Neural progenitor cell (in vitro differentiated cells): ENCODE results near the gene KANSL1L. TPM values are rescaled to one million over a fixed set of nuclear protein-coding genes. Genes with fewer than 3 reads are reported as not detected.

Experiments
- DNase-seq: peaks from one replicate; pipeline ENCODE4 v3.0.0-alpha.2; 2016; ENCODE audit warnings: low spot score
- H2AFZ ChIP-seq: fragments of 200-600 bp; sonication (generic); replicated peaks from 2 replicates; pipeline ENCODE4 v1.6.1; 2016; ENCODE audit warnings: antibody characterized with exemption
- H3F3A ChIP-seq: fragments of 200-600 bp; sonication (generic); 2 replicates; pipeline ENCODE4 v1.6.1; 2016; ENCODE audit warnings: antibody characterized with exemption, low read depth
- H3K27ac ChIP-seq: fragments of 200-600 bp; sonication (generic); 2 replicates; pipeline ENCODE4 v1.5.1; 2016; ENCODE audit warnings: mild to moderate bottlenecking
- H3K27me3 ChIP-seq: fragments of 200-600 bp; sonication (generic); 2 replicates; pipeline ENCODE4 v1.6.1; 2016; ENCODE audit warnings: mild to moderate bottlenecking, moderate library complexity
- H3K36me3 ChIP-seq: fragments of 200-600 bp; sonication (generic); 2 replicates; pipeline ENCODE4 v1.5.1; 2016
- H3K4me1 ChIP-seq: fragments of 200-600 bp; sonication (generic); 2 replicates; pipeline ENCODE4 v1.6.1; 2016; ENCODE audit warnings: mixed run types
- H3K4me2 ChIP-seq: fragments of 200-600 bp; sonication (generic); 2 replicates; pipeline ENCODE4 v1.6.1; 2016
- H3K4me3 ChIP-seq: fragments of 200-600 bp; sonication (generic); 2 replicates; pipeline ENCODE4 v1.5.1; 2016
- H3K79me2 ChIP-seq: fragments of 200-600 bp; sonication (generic); 2 replicates; pipeline ENCODE4 v1.6.1; 2016; ENCODE audit warnings: low read depth
- H3K9ac ChIP-seq: fragments of 200-600 bp; sonication (generic); 2 replicates; pipeline ENCODE4 v1.6.1; 2016
- H3K9me3 ChIP-seq: fragments of 200-600 bp; sonication (generic); 2 replicates; pipeline ENCODE4 v1.5.1; 2016; ENCODE audit warnings: low read depth
- H4K20me1 ChIP-seq: fragments of 200-600 bp; sonication (generic); 2 replicates; pipeline ENCODE4 v1.6.1; 2016; ENCODE audit warnings: low read depth
- H3K27ac Mint-ChIP-seq: 3 replicates; pipeline ENCODE4 v1.8.0; 2021; ENCODE audit warnings: mixed read lengths
- H3K27me3 Mint-ChIP-seq: 2 replicates; pipeline ENCODE4 v1.8.0; 2022; ENCODE audit warnings: low read depth, mild to moderate bottlenecking, inconsistent platforms, moderate library complexity, mixed read lengths; ENCODE audit not compliant: insufficient read depth
- H3K36me3 Mint-ChIP-seq: 3 replicates; pipeline ENCODE4 v1.8.0; 2021; ENCODE audit warnings: mixed read lengths
- H3K4me1 Mint-ChIP-seq: 3 replicates; pipeline ENCODE4 v1.8.0; 2021; ENCODE audit warnings: mixed read lengths
- H3K4me3 Mint-ChIP-seq: 3 replicates; pipeline ENCODE4 v1.8.0; 2021; ENCODE audit warnings: mild to moderate bottlenecking, moderate library complexity, mixed read lengths
- H3K9me3 Mint-ChIP-seq: 3 replicates; pipeline ENCODE4 v1.8.0; 2020; ENCODE audit warnings: mixed read lengths
- EZH2 ChIP-seq: fragments of 200-600 bp; sonication (generic); IDR thresholded peaks from 2 replicates; pipeline ENCODE4 v1.6.1; 2017; ENCODE audit warnings: antibody characterized with exemption, mild to moderate bottlenecking, moderate library complexity
- EZH2phosphoT487 ChIP-seq: fragments of 200-600 bp; sonication (generic); IDR thresholded peaks from 2 replicates; pipeline ENCODE4 v1.6.1; 2017; ENCODE audit warnings: antibody characterized with exemption
- total RNA-seq: library from RNA; depleted of rRNA; stranded (reverse); fragments of >200 nt; gene quantifications from 2 replicates; pipeline ENCODE4 v1.2.3, GENCODE V29; 2015; ENCODE audit warnings: low replicate concordance
- TF ChIP-seq, protein P1 (sequence below): fragments of 200-600 bp; sonication (generic); IDR thresholded peaks from 2 replicates; pipeline ENCODE4 v1.5.1; 2017; ENCODE audit warnings: antibody characterized with exemption, mild to moderate bottlenecking

KANSL1L gene
- total RNA-seq, 1 donor from 2014 or later: 51.8 TPM

DNA sequence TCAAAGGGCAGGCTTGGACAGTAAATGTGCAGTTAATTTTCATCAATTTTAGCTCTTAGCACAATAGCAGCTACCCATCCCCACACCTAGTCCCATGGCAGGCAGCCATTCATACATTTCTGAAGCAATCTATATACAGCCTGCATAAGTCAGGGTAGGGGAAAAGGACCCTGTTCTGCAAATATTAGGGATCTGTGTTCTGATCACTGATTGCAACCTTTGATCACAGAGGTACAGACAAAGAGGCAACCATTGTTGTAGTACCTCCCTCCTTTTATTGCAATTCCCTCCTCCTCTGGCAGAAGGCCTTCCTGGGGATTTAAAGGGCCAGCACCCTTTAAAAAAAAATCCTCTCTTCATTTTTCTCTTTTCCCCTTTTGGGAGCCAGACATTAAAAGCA lies 58.3 kb downstream of the KANSL1L start:
- Mint-ChIP-seq H3K4me1 (no peaks in the 10 kb centered on the region), H3K27me3 (peaks cover 3% of the 10 kb centered on the region), H3K4me3 (no peak overlapping the region), H3K9me3 (peaks cover 35% of the 10 kb centered on the region), H3K27ac (no peak overlapping the region), H3K36me3 (peaks cover 35% of the 10 kb centered on the region)
- DNase-seq: no peak
- Histone ChIP-seq H4K20me1 (no peaks in the 10 kb centered on the region), H3K9me3 (peaks cover 11% of the 10 kb centered on the region), H3K27me3 (no peaks in the 10 kb centered on the region), H2AFZ (no peak overlapping the region), H3K27ac (no peak overlapping the region), H3K79me2 (peaks cover 27% of the 10 kb centered on the region), H3K4me1 (no peaks in the 10 kb centered on the region), H3K4me2 (no peak overlapping the region), H3K4me3 (no peak overlapping the region), H3K9ac (no peak overlapping the region), H3F3A (no peaks in the 10 kb centered on the region), H3K36me3 (peaks cover 12% of the 10 kb centered on the region)
- no peak for TF ChIP-seq EZH2
- TF ChIP-seq EZH2phosphoT487: no peak
- TF ChIP-seq, protein P1, sequence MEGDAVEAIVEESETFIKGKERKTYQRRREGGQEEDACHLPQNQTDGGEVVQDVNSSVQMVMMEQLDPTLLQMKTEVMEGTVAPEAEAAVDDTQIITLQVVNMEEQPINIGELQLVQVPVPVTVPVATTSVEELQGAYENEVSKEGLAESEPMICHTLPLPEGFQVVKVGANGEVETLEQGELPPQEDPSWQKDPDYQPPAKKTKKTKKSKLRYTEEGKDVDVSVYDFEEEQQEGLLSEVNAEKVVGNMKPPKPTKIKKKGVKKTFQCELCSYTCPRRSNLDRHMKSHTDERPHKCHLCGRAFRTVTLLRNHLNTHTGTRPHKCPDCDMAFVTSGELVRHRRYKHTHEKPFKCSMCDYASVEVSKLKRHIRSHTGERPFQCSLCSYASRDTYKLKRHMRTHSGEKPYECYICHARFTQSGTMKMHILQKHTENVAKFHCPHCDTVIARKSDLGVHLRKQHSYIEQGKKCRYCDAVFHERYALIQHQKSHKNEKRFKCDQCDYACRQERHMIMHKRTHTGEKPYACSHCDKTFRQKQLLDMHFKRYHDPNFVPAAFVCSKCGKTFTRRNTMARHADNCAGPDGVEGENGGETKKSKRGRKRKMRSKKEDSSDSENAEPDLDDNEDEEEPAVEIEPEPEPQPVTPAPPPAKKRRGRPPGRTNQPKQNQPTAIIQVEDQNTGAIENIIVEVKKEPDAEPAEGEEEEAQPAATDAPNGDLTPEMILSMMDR: no peak

DNA sequence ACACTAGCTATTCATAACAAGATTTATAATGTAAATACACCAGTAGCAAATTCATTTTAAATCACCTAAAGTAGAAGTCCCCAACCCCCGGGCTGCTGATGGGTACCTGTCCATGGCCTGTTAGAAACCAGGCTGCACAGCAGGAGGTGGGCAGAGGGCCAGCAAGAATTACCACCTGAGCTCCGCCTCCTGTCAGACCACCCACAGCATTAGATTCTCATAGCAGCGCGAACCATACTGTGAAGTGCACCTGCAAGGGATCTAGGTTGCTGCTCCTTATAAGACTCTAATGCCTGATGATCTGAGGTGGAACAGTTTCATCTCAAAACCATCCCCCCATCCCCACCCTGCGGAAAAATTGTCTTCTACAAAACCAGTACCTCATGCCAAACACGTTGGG lies 71.3 kb downstream of the KANSL1L start:
- H3K36me3 ChIP-seq: peaks cover 4% of the 10 kb centered on the region
- TF ChIP-seq, protein P1: no peak
- TF ChIP-seq EZH2 (no peak), EZH2phosphoT487 (no peak)
- no peak overlapping the region for H3K4me2 ChIP-seq
- H4K20me1 ChIP-seq: no peaks in the 10 kb centered on the region
- H3K9me3 Mint-ChIP-seq: no peaks in the 10 kb centered on the region
- H3K9ac ChIP-seq: no peak overlapping the region
- H3K79me2 ChIP-seq: no peaks in the 10 kb centered on the region
- no peaks in the 10 kb centered on the region for H3K9me3 ChIP-seq
- no peak overlapping the region for H2AFZ ChIP-seq
- no peaks in the 10 kb centered on the region for H3K27me3 ChIP-seq
- no peak overlapping the region for H3K27ac Mint-ChIP-seq
- H3K4me3 ChIP-seq: no peak overlapping the region
- H3K4me1 Mint-ChIP-seq: no peaks in the 10 kb centered on the region
- H3K36me3 Mint-ChIP-seq: peaks cover 10% of the 10 kb centered on the region
- H3F3A ChIP-seq: no peaks in the 10 kb centered on the region
- H3K4me3 Mint-ChIP-seq: no peak overlapping the region
- no peak overlapping the region for H3K27ac ChIP-seq
- no peaks in the 10 kb centered on the region for H3K4me1 ChIP-seq
- peak; percentile 14 for DNase-seq
- no peaks in the 10 kb centered on the region for H3K27me3 Mint-ChIP-seq

DNA sequence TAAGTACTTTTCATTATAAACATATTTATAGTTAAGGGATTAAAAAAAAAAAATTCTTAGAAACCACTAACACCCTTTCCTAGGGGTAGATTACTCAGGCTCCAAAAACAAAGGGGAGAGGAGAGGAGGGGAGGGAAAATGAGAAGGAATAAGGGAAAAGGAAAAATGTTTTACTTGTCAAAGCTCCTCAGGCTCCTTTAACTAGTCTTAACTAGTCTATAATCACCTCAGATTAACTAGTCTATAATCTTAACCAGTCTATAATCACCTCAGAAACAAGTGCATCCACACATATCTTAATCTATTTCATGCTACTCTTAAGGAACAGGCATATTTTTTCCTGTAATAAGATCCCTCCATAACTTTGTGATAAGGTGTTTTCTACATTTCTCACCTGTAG lies 76.4 kb downstream of the KANSL1L start:
- no peak for DNase-seq
- no peak overlapping the region for H3K4me3 Mint-ChIP-seq
- TF ChIP-seq EZH2phosphoT487: no peak
- TF ChIP-seq EZH2: no peak
- TF ChIP-seq, protein P1: no peak
- Histone ChIP-seq H3K4me2 (no peak overlapping the region), H3K9me3 (no peaks in the 10 kb centered on the region), H3K4me3 (no peak overlapping the region), H3K36me3 (peaks cover 4% of the 10 kb centered on the region), H2AFZ (no peak overlapping the region), H3K9ac (no peak overlapping the region), H4K20me1 (no peaks in the 10 kb centered on the region), H3F3A (no peaks in the 10 kb centered on the region), H3K79me2 (no peaks in the 10 kb centered on the region), H3K27ac (no peak overlapping the region), H3K27me3 (no peaks in the 10 kb centered on the region), H3K4me1 (no peaks in the 10 kb centered on the region)
- no peak overlapping the region for H3K27ac Mint-ChIP-seq
- no peaks in the 10 kb centered on the region for H3K9me3 Mint-ChIP-seq
- H3K27me3 Mint-ChIP-seq: no peaks in the 10 kb centered on the region
- no peaks in the 10 kb centered on the region for H3K4me1 Mint-ChIP-seq
- no peaks in the 10 kb centered on the region for H3K36me3 Mint-ChIP-seq

DNA sequence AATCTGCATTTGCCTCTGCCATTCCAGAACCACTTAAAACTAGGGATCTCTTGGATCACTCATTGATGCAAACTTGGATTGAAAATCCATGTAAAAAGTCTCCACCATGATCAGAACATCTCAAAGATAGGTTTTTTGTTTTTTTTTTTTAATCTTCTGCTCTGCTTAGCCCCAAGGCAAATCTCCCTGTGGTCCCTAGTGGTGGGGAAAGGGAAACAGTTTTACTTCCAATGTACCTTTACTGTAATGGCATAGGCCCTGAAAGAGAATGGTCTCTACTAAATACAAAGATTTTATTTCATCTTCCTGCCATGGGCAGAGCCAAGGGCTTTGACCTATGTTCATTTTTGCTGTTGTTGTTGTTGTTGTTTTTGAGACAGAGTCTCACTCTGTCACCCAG lies 78.4 kb downstream of the KANSL1L start:
- H3K36me3 ChIP-seq: peaks cover 4% of the 10 kb centered on the region
- Mint-ChIP-seq H3K27me3 (no peaks in the 10 kb centered on the region), H3K27ac (no peak overlapping the region), H3K4me3 (no peak overlapping the region), H3K9me3 (no peaks in the 10 kb centered on the region), H3K4me1 (no peaks in the 10 kb centered on the region), H3K36me3 (no peaks in the 10 kb centered on the region)
- H2AFZ ChIP-seq: no peak overlapping the region
- no peak for DNase-seq
- H3K27me3 ChIP-seq: no peaks in the 10 kb centered on the region
- no peaks in the 10 kb centered on the region for H3F3A ChIP-seq
- no peaks in the 10 kb centered on the region for H4K20me1 ChIP-seq
- H3K9ac ChIP-seq: no peak overlapping the region
- no peaks in the 10 kb centered on the region for H3K79me2 ChIP-seq
- no peaks in the 10 kb centered on the region for H3K9me3 ChIP-seq
- H3K27ac ChIP-seq: no peak overlapping the region
- no peaks in the 10 kb centered on the region for H3K4me1 ChIP-seq
- H3K4me2 ChIP-seq: no peak overlapping the region
- TF ChIP-seq EZH2phosphoT487 (no peak), EZH2 (no peak)
- TF ChIP-seq, protein P1: peak; percentile 25
- no peak overlapping the region for H3K4me3 ChIP-seq
